HCT116 (cell line): ENCODE results near the gene C10orf90.

ENCODE experiments used
- CEBPB ChIP-seq: IDR thresholded peaks from 2 replicates; pipeline ENCODE4 v1.6.1; 2012; ENCODE audit warnings: low read depth
- EZH2 ChIP-seq: fragments of 200-600 bp; sonication (generic); IDR thresholded peaks from 2 replicates; pipeline ENCODE4 v1.6.1; 2017; ENCODE audit warnings: antibody characterized with exemption, mixed run types
- POLR2A ChIP-seq: IDR thresholded peaks from 2 replicates; pipeline ENCODE4 v1.7.0; 2011; ENCODE audit warnings: borderline replicate concordance; ENCODE audit not compliant: insufficient read depth, insufficient read length; ENCODE audit errors: extremely low read depth
- SRF ChIP-seq: IDR thresholded peaks from 2 replicates; pipeline ENCODE4 v1.6.1; 2012; ENCODE audit warnings: low read depth
- TCF7L2 ChIP-seq: IDR thresholded peaks from 2 replicates; pipeline ENCODE4 v1.7.0; 2011; ENCODE audit warnings: borderline replicate concordance, inconsistent platforms; ENCODE audit not compliant: insufficient read depth, insufficient read length; ENCODE audit errors: extremely low read depth
- TF ChIP-seq, protein P1 (sequence below): IDR thresholded peaks from 2 replicates; pipeline ENCODE4 v1.6.1; 2012; ENCODE audit warnings: low read depth
- TF ChIP-seq, protein P2 (sequence below): IDR thresholded peaks from 2 replicates; pipeline ENCODE4 v1.6.1; 2012
- TF ChIP-seq, protein P3 (sequence below), 3 experiments: fragments of 200-600 bp in 1 of 3; sonication (generic) in 1 of 3; IDR thresholded peaks in 2 of 3; conservative IDR thresholded peaks in 1 of 3; 2 replicates each; pipeline ENCODE4 v1.5.1; 2012 to 2017; ENCODE audit warnings: low read depth in 2 of 3, low read length in 2 of 3, antibody characterized with exemption in 1 of 3, borderline replicate concordance in 1 of 3, control low read depth in 1 of 3, mild to moderate bottlenecking in 1 of 3, mixed read lengths in 1 of 3, mixed run types in 1 of 3, moderate library complexity in 1 of 3; ENCODE audit not compliant: insufficient read depth in 1 of 3

DNA sequence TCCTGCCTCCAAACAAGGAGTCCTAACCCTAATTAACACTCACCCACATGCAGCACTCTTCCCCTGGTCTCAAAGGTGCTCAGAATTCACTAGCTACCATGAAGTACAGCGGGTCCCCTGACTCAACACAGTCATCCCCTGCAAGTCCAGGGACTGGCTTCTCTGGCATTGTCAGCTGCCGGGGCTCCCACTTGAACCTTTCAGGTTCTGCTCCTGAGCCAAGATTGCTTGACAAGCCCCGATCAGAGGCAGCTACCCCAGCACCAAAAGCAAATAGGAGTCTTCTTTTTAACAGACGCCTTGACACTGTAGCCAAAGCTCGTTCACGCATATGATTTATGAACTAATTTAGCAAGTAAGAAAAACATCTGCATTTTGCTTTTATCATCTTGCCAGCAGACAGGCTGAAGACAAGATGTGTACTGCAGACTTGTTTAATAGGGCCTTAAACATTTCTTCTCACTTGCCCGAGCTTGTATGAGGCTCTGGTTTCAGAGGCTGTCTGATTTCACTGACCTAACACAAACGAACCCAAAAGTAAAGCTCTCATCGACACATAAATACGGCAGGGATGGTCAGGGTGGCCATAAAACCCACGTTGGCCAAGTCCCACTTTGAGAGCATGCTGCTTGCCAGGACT, 214.6 kb downstream of the C10orf90 start:
- TF ChIP-seq POLR2A (no peak), TCF7L2 (no peak), CEBPB (no peak), EZH2 (no peak), SRF (no peak)
- TF ChIP-seq, protein P1, sequence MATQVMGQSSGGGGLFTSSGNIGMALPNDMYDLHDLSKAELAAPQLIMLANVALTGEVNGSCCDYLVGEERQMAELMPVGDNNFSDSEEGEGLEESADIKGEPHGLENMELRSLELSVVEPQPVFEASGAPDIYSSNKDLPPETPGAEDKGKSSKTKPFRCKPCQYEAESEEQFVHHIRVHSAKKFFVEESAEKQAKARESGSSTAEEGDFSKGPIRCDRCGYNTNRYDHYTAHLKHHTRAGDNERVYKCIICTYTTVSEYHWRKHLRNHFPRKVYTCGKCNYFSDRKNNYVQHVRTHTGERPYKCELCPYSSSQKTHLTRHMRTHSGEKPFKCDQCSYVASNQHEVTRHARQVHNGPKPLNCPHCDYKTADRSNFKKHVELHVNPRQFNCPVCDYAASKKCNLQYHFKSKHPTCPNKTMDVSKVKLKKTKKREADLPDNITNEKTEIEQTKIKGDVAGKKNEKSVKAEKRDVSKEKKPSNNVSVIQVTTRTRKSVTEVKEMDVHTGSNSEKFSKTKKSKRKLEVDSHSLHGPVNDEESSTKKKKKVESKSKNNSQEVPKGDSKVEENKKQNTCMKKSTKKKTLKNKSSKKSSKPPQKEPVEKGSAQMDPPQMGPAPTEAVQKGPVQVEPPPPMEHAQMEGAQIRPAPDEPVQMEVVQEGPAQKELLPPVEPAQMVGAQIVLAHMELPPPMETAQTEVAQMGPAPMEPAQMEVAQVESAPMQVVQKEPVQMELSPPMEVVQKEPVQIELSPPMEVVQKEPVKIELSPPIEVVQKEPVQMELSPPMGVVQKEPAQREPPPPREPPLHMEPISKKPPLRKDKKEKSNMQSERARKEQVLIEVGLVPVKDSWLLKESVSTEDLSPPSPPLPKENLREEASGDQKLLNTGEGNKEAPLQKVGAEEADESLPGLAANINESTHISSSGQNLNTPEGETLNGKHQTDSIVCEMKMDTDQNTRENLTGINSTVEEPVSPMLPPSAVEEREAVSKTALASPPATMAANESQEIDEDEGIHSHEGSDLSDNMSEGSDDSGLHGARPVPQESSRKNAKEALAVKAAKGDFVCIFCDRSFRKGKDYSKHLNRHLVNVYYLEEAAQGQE = no peak
- TF ChIP-seq, protein P2, sequence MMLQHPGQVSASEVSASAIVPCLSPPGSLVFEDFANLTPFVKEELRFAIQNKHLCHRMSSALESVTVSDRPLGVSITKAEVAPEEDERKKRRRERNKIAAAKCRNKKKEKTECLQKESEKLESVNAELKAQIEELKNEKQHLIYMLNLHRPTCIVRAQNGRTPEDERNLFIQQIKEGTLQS = no peak
- TF ChIP-seq, protein P3, sequence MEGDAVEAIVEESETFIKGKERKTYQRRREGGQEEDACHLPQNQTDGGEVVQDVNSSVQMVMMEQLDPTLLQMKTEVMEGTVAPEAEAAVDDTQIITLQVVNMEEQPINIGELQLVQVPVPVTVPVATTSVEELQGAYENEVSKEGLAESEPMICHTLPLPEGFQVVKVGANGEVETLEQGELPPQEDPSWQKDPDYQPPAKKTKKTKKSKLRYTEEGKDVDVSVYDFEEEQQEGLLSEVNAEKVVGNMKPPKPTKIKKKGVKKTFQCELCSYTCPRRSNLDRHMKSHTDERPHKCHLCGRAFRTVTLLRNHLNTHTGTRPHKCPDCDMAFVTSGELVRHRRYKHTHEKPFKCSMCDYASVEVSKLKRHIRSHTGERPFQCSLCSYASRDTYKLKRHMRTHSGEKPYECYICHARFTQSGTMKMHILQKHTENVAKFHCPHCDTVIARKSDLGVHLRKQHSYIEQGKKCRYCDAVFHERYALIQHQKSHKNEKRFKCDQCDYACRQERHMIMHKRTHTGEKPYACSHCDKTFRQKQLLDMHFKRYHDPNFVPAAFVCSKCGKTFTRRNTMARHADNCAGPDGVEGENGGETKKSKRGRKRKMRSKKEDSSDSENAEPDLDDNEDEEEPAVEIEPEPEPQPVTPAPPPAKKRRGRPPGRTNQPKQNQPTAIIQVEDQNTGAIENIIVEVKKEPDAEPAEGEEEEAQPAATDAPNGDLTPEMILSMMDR (IDR thresholded peaks at IDR 0.05 in 2 of 3, conservative IDR thresholded peaks at IDR 0.05 in 1 of 3; ENCODE audit: borderline replicate concordance in 1 of 3, insufficient read depth in 1 of 3, low read depth in 2 of 3, low read length in 2 of 3) = no peak
